K562 (cell line): ENCODE results near the gene PHF21B.

Experiments used
- CTCF ChIP-seq, 3 experiments: IDR thresholded peaks in 2 of 3; conservative IDR thresholded peaks in 1 of 3; 2 replicates each; pipeline ENCODE4 v1.5.1; 2011 to 2012; ENCODE audit warnings: low read length in 3 of 3, mild to moderate bottlenecking in 3 of 3, control low read depth in 2 of 3, improper control_type of control experiment in 1 of 3, inconsistent platforms in 1 of 3, low read depth in 1 of 3, mixed read lengths in 1 of 3, moderate library complexity in 1 of 3; ENCODE audit not compliant: insufficient read depth in 2 of 3
- EZH2 ChIP-seq: IDR thresholded peaks from 2 replicates; pipeline ENCODE4 v1.6.1; 2012; ENCODE audit warnings: low read depth, mild to moderate bottlenecking, inconsistent platforms, low read length, borderline replicate concordance
- FOXJ3 ChIP-seq: sonication (generic); formaldehyde crosslinking; IDR thresholded peaks from 2 replicates; pipeline ENCODE4 v1.4.0; 2020; ENCODE audit warnings: mild to moderate bottlenecking, missing genetic modification reagents
- NKRF ChIP-seq: fragments of 450-650 bp; IDR thresholded peaks from 2 replicates; pipeline ENCODE4 v1.6.1; 2016; ENCODE audit warnings: borderline replicate concordance
- POLR2A ChIP-seq: fragments of 450-650 bp; conservative IDR thresholded peaks from 2 replicates; pipeline ENCODE4 v1.6.1; 2016
- RFX7 ChIP-seq: fragments of 250-450 bp; sonication (Bioruptor Pico); IDR thresholded peaks from 2 replicates; pipeline ENCODE4 v1.5.1; 2021; ENCODE audit warnings: mild to moderate bottlenecking
- TAF1 ChIP-seq: IDR thresholded peaks from 2 replicates; pipeline ENCODE4 v1.6.1; 2011; ENCODE audit warnings: mild to moderate bottlenecking, low read length, moderate library complexity; ENCODE audit not compliant: insufficient read depth, control insufficient read depth, severe bottlenecking; ENCODE audit errors: extremely low read depth
- ZNF318 ChIP-seq, 2 experiments: fragments of 450-650 bp; IDR thresholded peaks; 2 replicates each; pipeline ENCODE4 v1.6.1; 2016; ENCODE audit warnings: mild to moderate bottlenecking in 2 of 2, borderline replicate concordance in 1 of 2, low read depth in 1 of 2, moderate library complexity in 1 of 2

GRCh38 chr22:44930711-44931035 is 79.1 kb downstream of the PHF21B start:
- TF ChIP-seq ZNF318 (IDR thresholded peaks at IDR 0.05; ENCODE audit: borderline replicate concordance in 1 of 2, low read depth in 1 of 2): no peak
- TF ChIP-seq FOXJ3 (CRISPR knock-in tag): no peak
- no peak for TF ChIP-seq NKRF
- no peak for TF ChIP-seq CTCF (IDR thresholded peaks at IDR 0.05 in 2 of 3, conservative IDR thresholded peaks at IDR 0.05 in 1 of 3; ENCODE audit: insufficient read depth in 2 of 3, low read depth in 1 of 3, low read length in 3 of 3)
- no peak for TF ChIP-seq POLR2A
- no peak for TF ChIP-seq RFX7
- TF ChIP-seq EZH2: no peak
- TF ChIP-seq TAF1: no peak
